H1 (cell line): ENCODE measurements around the gene B4GALT7. TPM values are rescaled to one million over a fixed set of nuclear protein-coding genes. Genes with fewer than 3 reads are reported as not detected.

Experiments
- HDAC6 ChIP-seq: IDR thresholded peaks from one replicate; pipeline ENCODE4 v1.7.1; 2012; ENCODE audit warnings: low read depth, mild to moderate bottlenecking, inconsistent platforms, low read length, moderate library complexity
- NANOG ChIP-seq: IDR thresholded peaks from 2 replicates; pipeline ENCODE4 v1.6.1; 2011; ENCODE audit warnings: low read length, low read depth, mild to moderate bottlenecking, inconsistent platforms; ENCODE audit not compliant: insufficient read depth, poor library complexity, severe bottlenecking
- USF2 ChIP-seq: IDR thresholded peaks from 2 replicates; pipeline ENCODE4 v1.6.1; 2011; ENCODE audit warnings: low read length, improper control_type of control experiment
- polyA plus RNA-seq, 7 experiments: library from polyadenylated mRNA; depleted of rRNA in 3 of 7; stranded (reverse) in 5 of 7; unstranded in 2 of 7; fragments of >200 nt in 5 of 7; fragments of 200-250 nt in 2 of 7; gene quantifications; 1 replicate in 5 of 7; 2 replicates in 1 of 7; 4 replicates in 1 of 7; pipeline versions ENCODE4 v1.2.1 to v1.2.3, GENCODE V29; 2011 to 2013; ENCODE audit warnings: missing spikeins in 2 of 7, mixed read lengths in 2 of 7
- total RNA-seq: library from RNA; stranded (reverse); fragmentation: NEBNext Ultra II Directional; extraction: Animal tissue kit (Norgen Biotek cat#: 25700); gene quantifications from 2 replicates; pipeline ENCODE4 v1.2.1, GENCODE V29; 2021

B4GALT7 gene
- total and polyA plus RNA-seq, 2 of the 8 experiments (the other 6 are each of a cell fraction or from before 2014, with no cell fraction given), result 18.7 to 31.9 TPM

GRCh38 chr5:177598477-177598876 lies 1.5 kb upstream of the B4GALT7 start (continued):
- TF ChIP-seq HDAC6, result no peak
- no peak for TF ChIP-seq NANOG
- no peak for TF ChIP-seq USF2
